HepG2 (cell line): ENCODE measurements around the gene PSMA3. TPM values are rescaled to one million over a fixed set of nuclear protein-coding genes. Genes with fewer than 3 reads are reported as not detected.
A peak's percentile ranks its signal among the peaks of the same experiment; 100 is the strongest.

ENCODE experiments used
- GFI1 ChIP-seq: sonication (generic); formaldehyde crosslinking; IDR thresholded peaks from 2 replicates; pipeline ENCODE4 v1.5.0; 2020; ENCODE audit warnings: missing genetic modification reagents, mild to moderate bottlenecking, borderline replicate concordance
- GLMP ChIP-seq: sonication (generic); formaldehyde crosslinking; IDR thresholded peaks from 2 replicates; pipeline ENCODE4 v1.9.0; 2021; ENCODE audit warnings: missing genetic modification reagents, mild to moderate bottlenecking, borderline replicate concordance
- GPN1 ChIP-seq: sonication (generic); formaldehyde crosslinking; IDR thresholded peaks from 2 replicates; pipeline ENCODE4 v1.5.1; 2020; ENCODE audit warnings: missing genetic modification reagents, borderline replicate concordance
- HINFP ChIP-seq: sonication (generic); formaldehyde crosslinking; IDR thresholded peaks from 2 replicates; pipeline ENCODE4 v1.4.0; 2020; ENCODE audit warnings: low read depth, mild to moderate bottlenecking, missing genetic modification reagents
- HNF1A ChIP-seq, 2 experiments: sonication (generic) in 1 of 2; formaldehyde crosslinking in 1 of 2; IDR thresholded peaks; 2 replicates each; pipeline versions ENCODE4 v1.4.0 to v1.6.1; 2016 to 2020; ENCODE audit warnings: borderline replicate concordance in 1 of 2, low read depth in 1 of 2, mild to moderate bottlenecking in 1 of 2, missing genetic modification reagents in 1 of 2
- IRF1 ChIP-seq: sonication (generic); formaldehyde crosslinking; IDR thresholded peaks from 2 replicates; pipeline ENCODE4 v1.4.0; 2020; ENCODE audit warnings: low read depth, mild to moderate bottlenecking, missing genetic modification reagents
- KDM3A ChIP-seq: IDR thresholded peaks from 2 replicates; pipeline ENCODE4 v1.6.1; 2018; ENCODE audit warnings: low read depth, missing compliant biosample characterization
- MZF1 ChIP-seq: sonication (generic); formaldehyde crosslinking; IDR thresholded peaks from 2 replicates; pipeline ENCODE4 v1.8.1; 2023; ENCODE audit warnings: mild to moderate bottlenecking, missing genetic modification reagents, borderline replicate concordance
- PHF5A ChIP-seq: IDR thresholded peaks from one replicate; pipeline ENCODE4 v1.6.1; 2018; ENCODE audit warnings: low read depth, missing genetic modification reagents; ENCODE audit not compliant: unreplicated experiment
- PRDM10 ChIP-seq: sonication (generic); formaldehyde crosslinking; IDR thresholded peaks from 2 replicates; pipeline ENCODE4 v1.4.0; 2020; ENCODE audit warnings: low read depth, missing genetic modification reagents
- SIN3A ChIP-seq: IDR thresholded peaks from 2 replicates; pipeline ENCODE4 v1.6.1; 2011; ENCODE audit warnings: low read depth, mild to moderate bottlenecking, control low read depth, low read length, borderline replicate concordance
- SMARCE1 ChIP-seq: fragments of 450-650 bp; IDR thresholded peaks from 2 replicates; pipeline ENCODE4 v1.6.1; 2017; ENCODE audit warnings: borderline replicate concordance
- SUZ12 ChIP-seq: fragments of 150-350 bp; IDR thresholded peaks from 2 replicates; pipeline ENCODE4 v1.6.1; 2014; ENCODE audit warnings: low read depth, low read length
- ZBTB2 ChIP-seq: sonication (generic); formaldehyde crosslinking; IDR thresholded peaks from 2 replicates; pipeline ENCODE4 v1.8.0; 2022; ENCODE audit warnings: low read depth, missing genetic modification reagents
- ZNF253 ChIP-seq: sonication (generic); formaldehyde crosslinking; IDR thresholded peaks from 2 replicates; pipeline ENCODE4 v1.8.0; 2022; ENCODE audit warnings: mild to moderate bottlenecking, missing genetic modification reagents, borderline replicate concordance
- ZNF670 ChIP-seq: sonication (generic); formaldehyde crosslinking; IDR thresholded peaks from 2 replicates; pipeline ENCODE4 v1.8.0; 2022; ENCODE audit warnings: mild to moderate bottlenecking, missing genetic modification reagents, borderline replicate concordance
- polyA plus RNA-seq, 8 experiments: library from polyadenylated mRNA; depleted of rRNA in 3 of 8; stranded (reverse) in 7 of 8; unstranded in 1 of 8; fragments of >200 nt; fragmentation: Illumina TruSeq in 4 of 8; extraction: Trizol in 4 of 8; gene quantifications; 2 replicates each; pipeline versions ENCODE4 v1.2.1 to v1.2.3, GENCODE V29; 2011 to 2016; ENCODE audit warnings: low read depth in 4 of 8, missing spikeins in 1 of 8, mixed read lengths in 1 of 8; ENCODE audit not compliant: insufficient read depth in 1 of 8
- total RNA-seq, 5 experiments: library from RNA; depleted of rRNA; stranded (reverse); fragments of >200 nt; fragmentation: Illumina TruSeq; extraction: Trizol; gene quantifications; 2 replicates each; pipeline ENCODE4 v1.2.3, GENCODE V29; 2016; ENCODE audit warnings: low read depth in 1 of 5

The PSMA3 gene
- total and polyA plus RNA-seq, 2 of the 13 experiments (the other 11 are each of a cell fraction or from before 2014, with no cell fraction given), result 232 to 275 TPM

- no peak for TF ChIP-seq PRDM10
- no peak for TF ChIP-seq SIN3A
- no peak for TF ChIP-seq ZNF670 (CRISPR knock-in tag)
- peak; percentile 73 for TF ChIP-seq HNF1A (IDR thresholded peaks at IDR 0.05; ENCODE audit: low read depth)
- peak; percentile 80; the same call in 1 of the 2 replicates for TF ChIP-seq HNF1A (CRISPR knock-in tag; IDR thresholded peaks at IDR 0.05; ENCODE audit: borderline replicate concordance)
- TF ChIP-seq IRF1 (CRISPR knock-in tag), result no peak
- no peak for TF ChIP-seq SUZ12
- TF ChIP-seq KDM3A, result no peak
- no peak for TF ChIP-seq MZF1
- no peak for TF ChIP-seq GLMP
- TF ChIP-seq GPN1, result no peak
- TF ChIP-seq GFI1 (CRISPR knock-in tag), result peak; percentile 89
- TF ChIP-seq SMARCE1, result no peak
- TF ChIP-seq PHF5A (CRISPR knock-in tag), result peak; percentile 25
- no peak for TF ChIP-seq ZBTB2 (CRISPR knock-in tag)
- TF ChIP-seq ZNF253, result no peak
- TF ChIP-seq HINFP (CRISPR knock-in tag), result no peak
Measured at GRCh38 chr14:58287607-58288042, 43.0 kb downstream of the PSMA3 start (continued).
